Measurements from ENCODE around the gene COTL1.
A peak's percentile ranks its signal among the peaks of the same experiment; 100 is the strongest.

COTL1 gene

DNA sequence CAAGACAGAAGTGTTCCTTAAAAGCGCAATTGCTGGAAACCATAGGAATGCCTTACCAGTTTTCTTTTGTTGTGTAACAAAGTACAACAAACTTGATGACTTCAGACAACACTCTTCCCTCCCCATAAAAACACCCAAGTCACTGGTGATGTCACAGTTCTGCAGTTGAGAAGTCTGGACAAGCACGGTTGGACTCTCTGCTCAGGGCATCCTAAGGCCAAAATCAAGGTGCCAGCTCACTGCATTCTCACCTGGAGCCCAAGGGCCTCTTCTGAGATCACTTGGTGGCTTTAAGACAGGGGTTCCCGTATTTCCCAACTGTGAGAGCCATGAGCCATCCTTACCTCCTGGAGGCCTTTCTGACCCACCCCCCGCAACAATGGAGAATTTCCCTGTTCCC, 67.8 kb downstream of the COTL1 start:
- Mint-ChIP-seq H3K4me1 (peaks cover 72% of the 10 kb centered on the region), H3K9me3 (no peaks in the 10 kb centered on the region), H3K4me3 (peak overlapping the region; percentile 90), H3K36me3 (peaks cover 2% of the 10 kb centered on the region), H3K27me3 (no peaks in the 10 kb centered on the region), H3K27ac (peak overlapping the region; percentile 91)

DNA sequence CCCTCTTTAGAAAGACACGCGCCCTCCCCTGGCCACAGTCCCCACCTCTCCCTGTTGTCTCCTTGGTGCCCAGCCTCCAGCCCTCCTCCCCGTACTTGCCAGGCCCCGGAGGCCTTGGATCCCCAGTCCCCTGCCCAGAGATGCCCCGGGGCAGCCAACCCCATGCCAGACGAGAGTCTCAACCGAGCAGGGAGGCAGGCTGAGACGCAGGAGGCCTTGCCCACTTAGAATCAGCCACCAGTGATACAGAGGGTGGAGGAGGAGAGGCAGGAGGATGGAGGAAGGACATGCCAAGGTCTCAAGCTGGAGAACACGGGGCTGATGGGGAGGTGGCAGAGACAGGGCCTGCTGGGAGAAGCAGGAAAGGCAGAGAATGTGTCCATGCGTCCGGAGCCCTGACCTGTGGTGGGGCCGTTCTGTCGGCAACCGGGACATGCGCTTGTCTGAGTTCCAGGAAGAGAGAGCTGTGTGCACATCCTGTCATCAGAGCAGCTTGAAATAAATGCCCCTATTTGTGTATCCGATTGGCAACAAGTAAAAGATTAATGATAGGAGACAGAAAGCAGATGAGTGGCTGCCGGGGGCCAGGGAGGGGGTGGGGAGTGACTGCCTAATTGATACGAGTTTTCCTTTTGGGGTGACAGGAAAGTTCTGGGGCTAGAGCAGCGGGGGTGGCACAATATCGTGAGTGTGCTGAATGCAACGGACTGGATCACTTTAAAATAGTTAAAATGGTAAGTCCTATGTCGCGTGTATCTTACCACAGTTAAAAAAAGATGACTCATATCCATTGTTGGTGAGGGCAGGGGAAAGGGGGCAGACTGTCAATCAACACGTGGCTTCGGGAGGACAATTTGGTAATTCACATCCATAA, 68.7 kb downstream of the COTL1 start:
- H3K36me3 Mint-ChIP-seq: peaks cover 2% of the 10 kb centered on the region
- no peaks in the 10 kb centered on the region for H3K27me3 Mint-ChIP-seq
- H3K9me3 Mint-ChIP-seq: no peaks in the 10 kb centered on the region
- H3K4me1 Mint-ChIP-seq: peaks cover 72% of the 10 kb centered on the region
- H3K27ac Mint-ChIP-seq: peak overlapping the region; percentile 99
- H3K4me3 Mint-ChIP-seq: peak overlapping the region; percentile 90

DNA sequence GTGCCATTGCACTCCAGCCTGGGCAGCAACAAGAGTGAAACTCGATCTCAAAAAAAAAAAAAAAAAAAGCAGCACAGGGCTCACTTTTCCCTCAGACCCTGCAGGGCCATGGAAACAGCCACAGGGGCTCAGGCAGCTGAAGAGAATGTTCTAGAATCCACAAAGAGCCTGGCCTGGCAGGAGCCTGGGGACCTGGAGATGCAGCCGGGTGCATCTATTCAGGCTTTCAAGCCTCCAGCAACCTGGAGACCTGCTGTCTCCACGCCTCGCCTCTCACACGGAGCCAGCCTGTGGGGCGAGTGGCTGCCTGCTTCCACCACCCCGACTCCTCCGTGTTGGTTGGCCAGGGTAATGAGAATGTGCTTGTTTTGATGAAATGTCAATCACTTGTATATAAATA, 69.4 kb downstream of the COTL1 start:
- H3K36me3 Mint-ChIP-seq: peaks cover 2% of the 10 kb centered on the region
- peak overlapping the region; percentile 90 for H3K4me3 Mint-ChIP-seq
- peaks cover 71% of the 10 kb centered on the region for H3K4me1 Mint-ChIP-seq
- no peaks in the 10 kb centered on the region for H3K9me3 Mint-ChIP-seq
- H3K27ac Mint-ChIP-seq: no peak overlapping the region
- no peaks in the 10 kb centered on the region for H3K27me3 Mint-ChIP-seq

DNA sequence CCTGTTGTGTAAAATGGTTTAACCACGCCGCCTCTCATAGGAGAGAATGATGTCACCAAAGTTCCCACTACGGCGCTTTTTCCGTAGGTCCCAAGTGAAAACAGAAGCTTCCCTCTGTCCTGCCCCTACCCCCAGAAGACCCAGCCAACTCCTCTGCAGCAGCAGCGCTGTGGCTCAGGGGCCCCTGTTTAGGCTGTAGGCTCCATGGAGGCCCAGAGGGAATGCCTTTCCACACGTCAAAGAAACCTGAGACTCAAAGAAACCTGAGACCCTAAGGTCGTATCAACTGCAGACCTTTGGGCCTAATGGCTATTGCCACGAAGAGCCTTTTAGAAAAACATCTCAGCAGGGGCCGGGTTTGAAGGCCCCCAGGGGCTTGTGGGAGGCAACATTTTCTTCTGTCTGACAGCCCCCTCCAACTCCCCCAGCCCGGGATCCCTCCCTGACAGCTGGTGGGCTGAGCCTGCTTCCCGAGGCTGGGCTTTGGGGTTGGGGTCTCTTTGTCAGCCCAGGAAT, 70.3 kb downstream of the COTL1 start:
- peak overlapping the region; percentile 68 for H3K27ac Mint-ChIP-seq
- no peaks in the 10 kb centered on the region for H3K9me3 Mint-ChIP-seq
- H3K36me3 Mint-ChIP-seq: peaks cover 2% of the 10 kb centered on the region
- no peaks in the 10 kb centered on the region for H3K27me3 Mint-ChIP-seq
- peak overlapping the region; percentile 60 for H3K4me3 Mint-ChIP-seq
- peaks cover 65% of the 10 kb centered on the region for H3K4me1 Mint-ChIP-seq

DNA sequence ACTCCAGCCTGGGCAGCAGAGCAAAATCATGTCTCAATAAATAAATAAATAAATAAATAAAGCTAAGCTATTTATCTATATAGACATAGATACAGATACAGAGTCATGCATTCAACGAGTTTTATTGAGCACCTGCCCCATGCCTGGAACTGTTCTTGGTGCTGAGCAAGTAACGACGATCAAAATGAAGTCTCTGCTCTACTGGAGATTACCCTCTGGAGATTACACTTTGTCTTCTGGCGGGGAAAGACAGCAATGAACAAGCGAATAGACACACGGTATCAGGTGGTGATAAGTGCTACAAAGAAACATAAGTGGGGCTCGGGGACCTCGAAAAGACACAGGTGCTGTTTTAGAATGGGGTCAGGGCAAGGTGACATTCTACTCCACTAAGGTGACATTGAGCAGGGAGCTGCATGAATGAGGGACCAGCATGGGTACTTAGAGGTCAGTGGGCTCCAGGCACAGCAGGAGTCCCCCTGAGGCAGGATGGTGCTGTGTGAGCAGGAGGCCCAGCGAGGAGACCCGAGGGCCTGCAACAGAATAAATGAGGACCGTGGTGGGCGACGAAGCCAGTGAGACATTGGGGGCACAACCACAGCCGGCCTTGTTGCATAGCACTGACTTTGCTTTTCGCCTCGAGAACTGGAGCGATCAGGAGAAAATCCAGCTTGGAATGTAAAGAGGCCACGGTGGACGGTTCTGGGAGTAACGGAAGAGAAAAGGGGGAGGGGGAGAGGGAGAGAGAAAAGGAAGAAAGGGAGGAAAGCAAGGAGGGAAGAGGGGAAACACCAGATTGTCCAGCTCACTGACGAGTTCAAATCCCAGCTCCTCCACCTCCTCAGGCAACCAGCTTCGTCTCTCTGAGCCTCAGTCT, 71.0 kb downstream of the COTL1 start:
- Mint-ChIP-seq H3K27ac (peak overlapping the region; percentile 81), H3K4me1 (peaks cover 59% of the 10 kb centered on the region), H3K36me3 (peaks cover 2% of the 10 kb centered on the region), H3K4me3 (peak overlapping the region; percentile 60), H3K9me3 (no peaks in the 10 kb centered on the region), H3K27me3 (no peaks in the 10 kb centered on the region)

DNA sequence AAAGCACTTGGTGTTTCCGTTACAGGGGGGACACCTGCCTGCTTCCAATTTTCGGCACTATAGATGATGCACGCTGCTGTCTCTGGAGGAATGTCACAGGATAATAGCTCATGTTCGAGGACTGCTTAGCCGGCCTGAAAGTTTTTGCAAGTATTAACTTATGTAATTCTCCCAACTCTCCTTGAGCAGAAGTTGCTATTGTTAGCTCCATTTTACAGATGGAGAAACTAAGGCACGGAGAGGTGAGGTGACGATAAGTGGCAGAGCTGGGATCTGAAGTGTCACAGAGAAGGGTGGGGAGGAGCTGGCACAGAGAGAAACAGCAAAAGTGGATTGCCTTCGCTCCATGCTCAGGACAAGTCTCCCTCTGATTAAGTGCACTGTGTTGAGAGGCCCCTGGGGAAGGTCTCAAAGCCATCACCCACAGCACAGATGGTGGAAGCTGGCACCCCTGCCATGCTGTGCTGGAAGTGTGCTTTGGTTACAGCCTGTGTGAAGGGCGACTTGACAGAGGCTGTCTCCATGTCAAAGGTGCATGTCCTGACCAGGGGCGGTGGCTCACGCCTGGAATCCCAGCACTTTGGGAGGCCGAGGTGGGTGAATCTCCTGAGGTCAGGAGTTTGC, 72.7 kb downstream of the COTL1 start:
- Mint-ChIP-seq H3K4me3 (no peak overlapping the region), H3K9me3 (no peaks in the 10 kb centered on the region), H3K27ac (no peak overlapping the region)

DNA sequence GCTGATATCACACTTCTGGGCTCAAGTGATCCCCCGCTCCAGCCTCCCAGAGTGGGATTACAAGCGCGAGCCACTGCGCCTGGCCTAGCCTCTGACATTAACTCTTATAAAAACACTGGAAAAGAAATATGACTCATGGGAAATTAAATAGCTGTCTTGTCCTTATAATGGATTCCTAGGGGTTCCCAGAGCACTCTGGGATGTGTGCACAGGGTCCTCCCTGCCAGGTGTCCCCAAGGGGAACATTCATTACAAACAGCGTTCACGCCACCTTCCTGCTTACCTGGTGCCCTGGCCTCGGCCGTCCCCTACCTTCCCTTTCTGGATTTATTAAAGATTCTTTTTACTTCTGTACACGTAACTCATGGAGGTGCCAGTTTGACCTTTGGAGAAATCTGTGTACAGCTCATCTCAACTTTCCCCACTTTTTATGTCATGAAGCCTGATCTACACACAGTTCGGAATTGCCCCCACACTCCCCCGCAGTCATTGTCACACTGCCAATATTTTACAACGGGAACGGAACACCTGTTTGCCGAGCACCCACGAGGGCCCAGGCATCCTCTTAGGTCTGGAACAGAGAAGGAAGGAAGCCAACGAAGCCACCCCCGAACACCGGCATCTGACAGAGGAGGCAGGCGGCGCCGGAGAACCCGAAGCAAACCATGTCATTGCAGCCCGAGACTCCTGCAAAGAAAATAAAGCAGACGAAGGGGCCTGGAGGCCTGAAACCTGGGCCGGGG, 73.7 kb downstream of the COTL1 start:
- H3K4me3 Mint-ChIP-seq: peak overlapping the region; percentile 70
- peak overlapping the region; percentile 82 for H3K27ac Mint-ChIP-seq
- H3K9me3 Mint-ChIP-seq: no peaks in the 10 kb centered on the region
- no peaks in the 10 kb centered on the region for H3K27me3 Mint-ChIP-seq
- H3K36me3 Mint-ChIP-seq: peaks cover 2% of the 10 kb centered on the region
- peaks cover 41% of the 10 kb centered on the region for H3K4me1 Mint-ChIP-seq

More for the DNA sequence above, 72.7 kb downstream of the COTL1 start:
- H3K27me3 Mint-ChIP-seq: no peaks in the 10 kb centered on the region
- H3K36me3 Mint-ChIP-seq: peaks cover 2% of the 10 kb centered on the region
- H3K4me1 Mint-ChIP-seq: peaks cover 51% of the 10 kb centered on the region

DNA sequence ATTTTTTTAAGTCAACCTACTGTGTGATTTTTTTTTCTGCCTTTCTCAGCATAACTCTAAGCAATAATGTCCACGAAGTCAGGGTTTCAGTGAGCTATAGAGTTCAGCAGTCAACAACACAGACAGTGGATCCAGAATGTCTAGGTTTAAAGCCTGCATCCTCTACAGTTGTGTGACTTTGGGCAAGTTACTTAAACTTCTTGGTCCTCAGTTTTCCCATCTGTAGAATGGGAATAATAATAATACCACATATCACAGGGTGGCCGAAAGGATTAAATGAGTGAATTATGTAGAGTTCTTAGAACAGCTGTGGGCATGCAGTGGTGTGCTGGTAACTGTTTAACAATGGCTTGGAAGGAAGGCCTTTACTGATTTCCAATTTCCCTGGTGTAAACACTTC, 74.6 kb downstream of the COTL1 start:
- no peaks in the 10 kb centered on the region for H3K27me3 Mint-ChIP-seq
- H3K4me1 Mint-ChIP-seq: peaks cover 35% of the 10 kb centered on the region
- peak overlapping the region; percentile 31 for H3K27ac Mint-ChIP-seq
- peaks cover 2% of the 10 kb centered on the region for H3K36me3 Mint-ChIP-seq
- no peaks in the 10 kb centered on the region for H3K9me3 Mint-ChIP-seq
- no peak overlapping the region for H3K4me3 Mint-ChIP-seq

DNA sequence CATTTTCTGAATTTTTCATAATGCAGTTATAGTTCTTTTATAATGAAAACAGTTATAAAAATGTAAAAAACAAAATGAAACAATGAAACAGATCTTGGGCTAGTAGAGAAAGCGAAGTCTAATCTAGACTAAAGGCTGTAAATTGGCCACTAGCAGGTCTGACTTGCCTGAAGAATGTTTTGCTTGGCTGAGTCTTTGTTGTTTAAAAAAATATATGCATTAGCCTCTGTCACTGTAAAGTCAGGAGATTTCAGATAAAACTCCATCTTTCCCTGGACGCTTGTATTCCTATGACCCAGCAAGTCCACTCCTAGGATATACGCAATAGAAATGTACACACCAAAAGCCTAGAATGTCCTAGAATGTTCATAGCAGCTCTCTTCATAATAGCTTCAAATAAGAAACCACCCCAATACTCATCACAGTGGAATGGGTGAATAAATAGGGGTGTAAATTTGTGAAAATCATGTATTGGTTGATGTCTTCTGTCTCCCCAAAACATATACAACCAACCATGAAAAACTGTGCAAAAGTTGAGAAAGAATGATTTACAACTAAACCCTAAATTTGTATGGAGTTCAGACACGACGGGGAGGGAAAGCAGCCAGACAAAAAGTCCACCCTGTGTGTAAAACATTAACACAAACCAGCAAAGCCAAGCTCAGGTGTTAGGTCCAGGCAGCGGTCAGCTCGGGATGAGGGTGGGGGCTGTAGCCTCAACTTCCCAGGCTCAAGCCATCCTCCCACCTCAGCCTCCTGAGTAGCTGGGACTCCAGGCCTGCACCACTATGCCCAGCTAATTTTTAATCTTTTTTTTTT, 75.7 kb downstream of the COTL1 start:
- no peaks in the 10 kb centered on the region for H3K9me3 Mint-ChIP-seq
- H3K4me1 Mint-ChIP-seq: peaks cover 30% of the 10 kb centered on the region
- H3K36me3 Mint-ChIP-seq: peaks cover 2% of the 10 kb centered on the region
- H3K4me3 Mint-ChIP-seq: no peak overlapping the region
- H3K27ac Mint-ChIP-seq: peak overlapping the region; percentile 43
- H3K27me3 Mint-ChIP-seq: no peaks in the 10 kb centered on the region

DNA sequence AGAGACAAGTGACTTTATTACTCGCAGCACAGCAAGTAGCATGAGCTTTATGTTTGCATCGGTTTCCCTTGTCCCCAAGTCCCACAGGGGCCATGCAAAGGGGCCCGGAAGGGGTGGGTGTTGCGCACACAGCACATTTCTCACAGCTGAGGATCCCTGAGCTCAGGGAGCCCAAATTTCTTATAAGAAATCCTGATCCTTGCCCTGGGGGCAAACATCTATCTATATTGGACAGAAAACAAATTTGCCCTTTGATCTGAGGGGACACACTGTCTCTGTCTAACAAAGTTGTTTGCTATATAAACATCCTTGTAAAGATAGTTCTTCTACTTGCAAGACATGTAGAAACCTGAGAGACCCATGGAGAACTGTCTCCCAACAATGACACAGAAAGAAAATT, 77.7 kb downstream of the COTL1 start:
- Mint-ChIP-seq H3K4me3 (no peak overlapping the region), H3K27ac (no peak overlapping the region), H3K36me3 (no peaks in the 10 kb centered on the region), H3K27me3 (no peaks in the 10 kb centered on the region), H3K9me3 (no peaks in the 10 kb centered on the region), H3K4me1 (peaks cover 18% of the 10 kb centered on the region)

DNA sequence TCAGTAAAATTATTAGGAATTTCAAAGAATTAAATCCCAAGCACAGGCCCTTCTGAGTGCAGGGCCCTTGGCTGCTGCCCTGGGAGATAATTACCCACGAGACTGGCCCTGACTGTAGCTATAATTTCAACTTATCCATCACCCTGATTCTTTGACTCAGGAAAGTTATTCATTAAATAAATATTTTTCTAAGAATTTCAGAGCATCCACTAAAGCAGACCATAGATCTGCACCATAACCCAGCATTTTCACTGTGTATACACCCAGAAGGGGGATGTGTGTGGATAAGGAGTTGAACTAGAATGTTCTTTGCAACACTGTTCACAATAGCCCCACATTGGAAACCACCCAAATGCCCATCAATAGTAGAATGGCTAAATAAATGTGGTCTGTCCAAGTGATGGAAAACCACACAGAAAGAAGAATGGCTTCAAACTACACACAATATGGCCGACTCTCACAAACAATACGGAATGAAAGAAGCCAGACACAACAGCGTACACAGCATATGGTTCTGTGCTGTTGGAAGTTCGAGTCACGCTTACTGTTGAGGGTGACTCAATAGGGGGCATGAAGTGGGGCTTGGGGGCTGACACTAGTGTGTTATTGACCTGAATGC, 79.5 kb downstream of the COTL1 start:
- no peaks in the 10 kb centered on the region for H3K27me3 Mint-ChIP-seq
- peaks cover 3% of the 10 kb centered on the region for H3K4me1 Mint-ChIP-seq
- H3K27ac Mint-ChIP-seq: no peak overlapping the region
- no peaks in the 10 kb centered on the region for H3K36me3 Mint-ChIP-seq
- H3K4me3 Mint-ChIP-seq: no peak overlapping the region
- H3K9me3 Mint-ChIP-seq: no peaks in the 10 kb centered on the region

DNA sequence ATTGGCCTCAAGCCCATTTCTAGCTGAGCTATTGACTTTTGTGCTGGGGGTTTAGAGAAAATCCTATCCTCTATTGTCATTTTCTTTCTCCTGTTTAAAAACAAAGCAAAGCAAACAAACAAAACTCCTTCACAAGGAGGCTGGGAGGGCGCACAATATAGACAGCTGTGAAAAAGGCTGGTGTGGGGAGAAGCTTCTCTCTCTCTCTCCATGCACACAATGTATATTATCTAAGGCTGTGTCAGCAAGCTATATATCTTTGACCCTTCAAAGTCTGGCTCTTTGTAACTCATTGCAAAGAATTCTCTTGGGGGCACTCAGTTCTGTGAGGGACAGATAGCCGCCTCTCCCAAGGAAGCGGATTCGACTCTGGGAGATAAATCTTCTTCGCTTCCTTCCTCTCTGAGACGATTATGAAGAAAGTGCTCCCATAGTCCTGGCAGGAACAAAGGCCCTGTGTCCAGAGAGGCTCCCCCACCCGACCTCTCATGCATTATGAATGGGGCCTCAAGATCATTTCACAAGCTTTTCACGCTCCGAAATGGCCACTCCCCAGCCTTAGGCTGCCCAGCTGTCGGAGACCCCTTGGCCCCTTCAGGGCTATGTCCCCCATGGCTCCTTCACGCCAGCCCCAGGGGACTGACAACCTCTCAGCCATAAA, 80.3 kb downstream of the COTL1 start:
- H3K4me3 Mint-ChIP-seq: no peak overlapping the region
- H3K36me3 Mint-ChIP-seq: no peaks in the 10 kb centered on the region
- H3K9me3 Mint-ChIP-seq: no peaks in the 10 kb centered on the region
- H3K27ac Mint-ChIP-seq: no peak overlapping the region
- H3K27me3 Mint-ChIP-seq: no peaks in the 10 kb centered on the region
- peaks cover 3% of the 10 kb centered on the region for H3K4me1 Mint-ChIP-seq

DNA sequence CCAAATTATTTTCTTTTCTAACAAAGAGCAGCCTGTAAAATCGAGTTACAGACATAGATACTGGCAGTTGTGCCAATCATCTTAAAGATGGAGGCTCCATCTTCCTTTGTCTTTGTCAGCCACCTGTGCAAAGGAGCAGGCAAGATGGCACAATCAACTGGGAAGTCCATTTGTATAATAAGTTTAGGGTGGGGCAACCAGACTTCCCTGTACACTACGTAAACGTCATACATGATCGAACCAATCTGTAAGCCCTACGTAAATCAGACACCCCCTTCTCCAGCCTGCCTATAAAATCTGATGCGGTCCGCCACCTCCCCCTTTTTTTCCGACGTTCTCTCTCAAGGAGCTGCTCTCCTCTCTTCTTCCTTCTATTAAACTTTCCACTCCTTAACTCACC, 82.0 kb downstream of the COTL1 start:
- H3K27me3 Mint-ChIP-seq: no peaks in the 10 kb centered on the region
- H3K27ac Mint-ChIP-seq: no peak overlapping the region
- H3K9me3 Mint-ChIP-seq: no peaks in the 10 kb centered on the region
- peaks cover 1% of the 10 kb centered on the region for H3K36me3 Mint-ChIP-seq
- no peak overlapping the region for H3K4me3 Mint-ChIP-seq
- H3K4me1 Mint-ChIP-seq: peaks cover 3% of the 10 kb centered on the region

Data from activated naive CD4-positive, alpha-beta T cell treated with anti-CD3 and anti-CD28 coated beads, Interleukin-2, amount 50 U/mL, for 24 hours (primary cell).